CD4-positive, alpha-beta T cell treated with Interleukin-17A for 1 hour (primary cell): Measurements from ENCODE around the gene BIRC6.
"Not testable (repeated sequence)": the region's sequence is repeated elsewhere in the genome, so short reads cannot be mapped to it uniquely, and the experiment has no call there.

Experiments used
- DNase-seq: peaks from one replicate; pipeline ENCODE4 v3.0.0-alpha.2; 2020

BIRC6 gene

DNA sequence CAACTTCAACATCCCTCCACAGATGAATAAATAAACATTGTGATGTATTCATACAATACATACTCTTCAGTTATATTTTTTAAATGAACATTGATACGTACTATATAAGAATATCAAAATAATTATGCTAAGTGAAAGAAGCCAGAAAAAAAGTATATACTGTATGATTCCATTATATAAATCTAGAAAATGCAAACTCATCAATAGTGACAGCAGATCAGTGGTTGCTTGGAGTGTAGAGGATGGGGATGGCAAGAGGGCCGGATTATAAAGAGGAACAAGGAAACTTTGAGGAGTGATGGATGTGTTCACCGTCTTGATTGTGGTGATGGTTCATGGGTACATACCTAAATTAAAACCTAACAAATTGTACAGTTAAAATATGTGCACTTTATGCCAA lies 268.0 kb downstream of the BIRC6 start:
- DNase-seq: no peak

DNA sequence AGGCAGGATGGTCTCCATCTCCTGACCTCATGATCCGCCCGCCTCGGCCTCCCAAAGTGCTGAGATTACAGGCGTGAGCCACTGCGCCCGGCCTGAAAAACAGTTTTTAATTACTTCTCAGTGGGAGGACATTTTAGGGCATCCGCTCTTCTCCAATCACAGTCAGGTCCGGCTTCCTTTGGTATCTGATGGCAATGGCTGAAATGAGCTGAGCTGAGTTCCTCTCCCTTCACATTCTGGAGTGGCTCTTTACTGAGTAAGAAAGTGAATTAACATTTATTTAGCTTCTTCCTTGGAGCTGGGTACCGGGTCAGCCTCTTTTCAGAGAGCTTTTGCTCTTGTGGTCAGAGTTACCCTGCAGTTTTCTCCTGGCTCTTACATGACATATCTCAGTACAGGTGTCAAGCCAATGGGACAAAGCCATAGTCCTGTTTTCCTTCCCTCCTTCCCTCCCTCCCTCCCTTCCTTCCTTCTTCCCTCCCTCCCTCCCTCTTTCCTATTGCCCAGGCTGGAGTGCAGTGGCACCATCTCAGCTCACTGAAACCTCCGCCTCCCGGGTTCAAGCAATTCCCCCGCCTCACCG lies 269.9 kb downstream of the BIRC6 start:
- DNase-seq: no peak

DNA sequence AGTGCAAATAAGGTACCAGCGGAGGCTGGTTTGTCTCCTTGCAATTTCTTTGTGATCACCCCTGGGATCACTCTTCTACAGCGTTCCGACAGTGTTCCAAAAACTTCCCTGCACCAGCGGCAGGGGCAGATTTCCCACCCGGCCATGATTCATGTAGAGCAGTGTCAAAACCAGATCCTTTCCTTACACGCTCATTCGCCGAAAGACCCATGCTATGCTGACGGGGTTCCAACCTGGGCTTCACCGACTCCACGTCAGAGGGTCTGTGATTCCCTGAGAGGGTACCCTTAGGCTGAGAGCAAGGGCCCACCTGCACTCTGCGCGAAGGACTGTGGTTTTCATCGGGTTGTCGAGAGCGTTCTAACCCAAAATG lies 270.6 kb downstream of the BIRC6 start:
- DNase-seq: no peak

DNA sequence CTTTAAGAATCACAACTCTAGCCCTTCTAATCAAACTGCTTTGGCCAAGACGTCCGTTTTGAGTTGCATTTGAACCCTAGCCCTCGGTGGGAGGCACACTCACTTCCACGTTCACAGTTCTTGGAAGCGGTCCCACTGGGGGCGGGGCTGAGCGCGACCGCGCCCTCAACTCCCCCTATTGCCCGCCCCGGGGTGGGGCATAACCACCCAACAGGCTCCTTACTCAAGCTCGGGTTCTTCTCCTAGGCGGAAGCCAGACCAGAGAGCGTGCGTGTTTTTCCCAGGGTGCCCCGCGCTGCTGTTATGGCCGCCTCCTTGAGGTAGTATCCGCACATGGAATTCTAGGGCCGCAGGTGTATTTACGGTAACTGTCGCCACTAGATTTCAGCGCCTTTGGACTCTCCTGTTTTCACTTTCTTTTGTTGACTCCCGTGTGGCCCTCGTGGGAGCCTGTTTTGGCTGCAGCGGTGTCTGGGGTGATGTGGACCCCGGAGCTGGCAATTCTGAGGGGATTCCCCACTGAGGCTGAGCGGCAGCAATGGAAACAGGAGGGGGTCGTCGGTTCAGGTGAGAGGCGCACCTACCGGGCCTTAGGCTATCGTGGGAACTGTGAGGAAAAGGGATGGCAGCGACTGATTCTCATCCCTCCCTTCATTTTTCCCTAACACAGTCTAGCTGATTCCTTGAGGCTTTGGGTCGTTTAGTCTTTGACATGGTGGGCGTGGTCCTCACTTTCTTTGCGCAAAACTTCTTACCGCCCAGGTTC lies 271.2 kb downstream of the BIRC6 start, which contains the start of gene TTC27:
TSS of gene TTC27 (plus strand) at position 237 of the 766 bp plus-strand sequence. CDS start at position 480, 243 bp downstream.
- DNase-seq: peak; percentile 95

DNA sequence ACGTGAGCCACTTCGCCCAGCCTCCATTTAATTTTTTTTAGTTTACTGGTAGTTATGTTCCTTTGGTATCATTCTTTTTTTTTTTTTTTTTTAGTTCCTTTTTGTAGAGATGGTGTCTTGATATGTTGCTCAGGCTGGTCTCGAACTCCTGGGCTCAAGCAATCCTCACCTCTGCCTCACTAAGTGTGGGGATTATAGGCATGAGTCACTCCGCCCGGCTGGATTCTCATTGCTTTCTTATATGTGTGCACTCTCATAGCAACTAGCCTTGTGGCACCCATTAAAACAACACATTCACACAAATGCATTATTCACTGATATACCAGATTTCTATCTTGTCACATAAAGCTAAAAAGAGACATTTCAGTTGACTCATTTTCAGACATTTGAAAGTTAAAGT lies 275.3 kb downstream of the BIRC6 start:
- DNase-seq: no peak

DNA sequence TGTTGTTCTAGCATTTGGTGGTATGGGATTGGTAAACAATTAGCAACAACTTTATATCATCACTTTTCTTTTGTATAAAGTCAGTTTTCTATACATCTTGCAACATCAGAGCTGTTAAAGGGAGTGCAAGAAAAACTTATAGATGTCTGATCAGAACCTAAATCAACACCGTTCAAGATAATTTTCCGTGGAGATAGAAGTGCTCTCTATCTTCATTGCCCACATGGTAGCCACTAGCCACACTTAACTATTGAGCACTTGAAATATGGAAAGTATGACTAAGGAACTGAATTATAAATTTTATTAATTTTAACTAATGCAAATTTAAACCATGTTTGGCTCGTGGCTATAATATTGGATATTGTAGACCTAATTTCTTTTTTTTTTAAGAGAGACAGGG lies 276.2 kb downstream of the BIRC6 start:
- DNase-seq: no peak

DNA sequence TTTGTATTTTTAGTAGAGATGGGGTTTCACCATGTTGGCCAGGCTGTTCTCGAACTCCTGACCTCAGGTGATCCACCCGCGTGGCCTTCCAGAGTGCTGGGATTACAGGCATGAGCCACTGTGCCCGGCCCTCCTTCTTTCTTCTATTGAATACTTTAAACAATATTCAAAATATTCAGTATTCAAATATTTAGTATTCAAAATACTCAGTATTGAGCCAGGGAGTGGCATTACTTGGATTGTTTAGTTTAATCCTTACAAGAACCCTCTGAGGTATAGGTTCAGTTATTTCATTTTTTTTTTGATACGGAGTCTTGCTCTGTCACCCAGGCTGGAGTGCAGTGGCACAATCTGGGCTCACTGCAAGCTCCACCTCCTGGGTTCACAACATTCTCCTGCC lies 281.7 kb downstream of the BIRC6 start:
- not testable (repeated sequence) for DNase-seq

DNA sequence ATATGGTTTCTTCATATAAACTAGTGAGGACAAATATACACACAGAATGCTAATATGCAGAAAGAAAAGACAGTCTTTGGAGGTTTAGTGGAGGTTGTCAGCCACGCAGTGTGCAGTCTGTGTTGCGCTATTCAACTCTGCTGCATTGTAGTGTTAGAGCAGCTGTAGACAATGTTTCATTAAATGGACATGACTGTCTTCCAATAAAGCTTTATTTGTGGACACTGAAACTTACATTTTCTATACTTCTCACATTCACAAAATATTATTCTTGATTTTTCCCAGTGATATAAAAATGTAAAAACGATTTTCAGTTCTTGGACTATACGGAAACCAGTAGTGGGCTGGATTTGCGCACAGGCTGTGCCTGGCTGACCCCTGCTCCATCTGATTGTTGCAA lies 284.4 kb downstream of the BIRC6 start:
- DNase-seq: no peak

DNA sequence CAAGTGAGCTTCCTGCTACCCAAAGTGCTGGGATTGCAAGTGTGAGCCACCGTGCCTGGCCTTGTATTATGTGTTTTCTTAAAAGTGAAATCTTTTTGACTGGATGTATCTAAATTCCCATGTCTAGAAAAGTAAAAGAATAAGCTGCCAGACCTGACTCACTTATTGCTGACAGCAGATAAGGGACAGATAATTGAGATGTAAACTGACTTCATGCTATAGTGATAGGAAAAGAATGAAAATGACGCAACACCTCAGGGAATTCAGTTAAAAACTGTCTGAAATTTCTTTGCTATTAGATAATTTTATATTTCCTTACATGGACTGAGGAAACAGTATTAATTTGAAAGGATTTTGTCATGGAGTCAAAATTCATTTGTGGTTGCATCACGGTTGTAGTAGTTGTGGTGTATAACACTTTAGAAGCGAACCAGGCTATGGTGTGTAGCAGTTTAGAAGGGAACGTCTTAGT lies 290.4 kb downstream of the BIRC6 start:
- no peak for DNase-seq

DNA sequence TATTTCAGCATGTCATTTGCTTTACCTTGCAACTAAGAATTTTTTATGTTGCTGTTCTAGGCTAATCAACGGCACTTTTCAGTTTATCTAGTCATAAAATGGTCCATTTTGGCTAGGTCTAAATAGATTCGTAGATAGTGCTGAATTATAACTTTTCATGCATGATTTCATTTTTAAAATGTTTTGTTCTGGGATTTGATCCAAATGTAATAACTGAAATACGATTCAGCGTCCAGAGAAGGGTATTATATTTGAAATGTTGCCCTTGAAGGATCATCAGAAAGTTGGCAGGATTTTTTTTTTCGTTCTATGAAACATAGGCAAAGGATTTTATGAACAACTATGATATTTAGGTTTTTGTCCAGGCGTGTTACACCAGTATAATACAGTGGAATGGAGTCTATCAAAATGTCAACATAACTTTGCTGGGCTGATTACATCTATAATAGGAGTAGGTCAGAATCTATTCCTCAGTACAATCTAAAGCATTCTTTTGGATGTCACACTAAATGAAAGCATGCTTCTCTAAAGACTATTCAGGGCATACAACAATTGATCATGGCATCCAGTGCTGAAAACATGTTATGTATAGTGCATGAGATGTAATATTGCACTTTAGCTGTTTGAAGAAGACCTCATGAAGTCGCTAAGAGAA lies 295.9 kb downstream of the BIRC6 start:
- no peak for DNase-seq

DNA sequence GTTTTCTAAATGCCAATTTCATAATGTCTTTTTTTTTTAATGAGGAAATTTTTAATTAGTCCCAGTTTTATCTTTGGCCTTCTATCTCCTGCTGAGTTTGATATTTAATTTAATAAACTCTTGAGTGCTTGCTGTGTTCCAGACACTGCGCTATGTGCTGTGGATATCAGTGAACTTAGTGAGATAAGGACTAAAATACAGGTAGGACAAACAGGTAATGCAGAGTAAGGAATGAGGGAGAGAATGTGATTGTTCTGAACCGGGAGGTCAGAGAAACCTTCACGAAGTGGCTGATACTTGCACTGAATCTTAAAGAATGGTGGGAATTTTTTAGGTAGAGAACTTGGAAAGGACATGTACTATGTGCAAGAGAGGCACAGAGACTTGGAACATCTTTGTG lies 299.2 kb downstream of the BIRC6 start:
- DNase-seq: no peak

DNA sequence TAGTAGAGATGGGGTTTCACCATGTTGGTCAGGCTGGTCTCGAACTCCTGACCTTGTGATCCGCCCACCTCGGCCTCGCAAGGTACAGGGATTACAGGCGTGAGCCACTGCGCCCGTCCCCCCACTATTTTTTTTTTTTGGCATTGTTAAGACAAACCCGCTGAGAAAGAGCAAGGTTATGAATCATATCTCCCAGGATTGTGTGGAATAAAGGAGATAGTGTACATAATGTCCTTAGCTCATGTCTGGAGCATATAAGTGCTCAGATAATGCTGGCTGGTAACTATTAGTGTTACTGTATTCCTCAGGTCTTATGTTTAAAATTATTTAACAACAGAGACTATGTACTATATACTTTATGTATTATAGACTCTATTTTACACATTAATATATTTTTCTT lies 307.0 kb downstream of the BIRC6 start:
- DNase-seq: no peak

DNA sequence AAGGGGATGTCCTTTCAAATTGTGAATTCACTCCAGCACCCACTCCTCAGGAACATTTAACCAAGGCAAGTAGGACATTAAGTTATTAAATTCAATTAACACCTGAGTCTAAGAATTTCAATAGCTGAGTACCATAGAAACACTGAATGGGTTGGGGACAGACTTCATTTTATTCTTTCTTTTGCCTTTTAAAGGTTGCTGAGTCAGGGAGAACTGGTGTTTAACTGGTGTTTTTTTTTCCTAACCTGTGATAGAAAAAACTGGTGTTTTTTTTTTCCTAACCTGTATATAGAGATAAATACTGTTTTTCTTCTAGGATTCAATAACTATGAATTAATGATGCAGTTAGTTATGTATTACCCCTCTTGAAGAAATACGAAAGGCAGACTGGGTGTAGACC lies 309.9 kb downstream of the BIRC6 start:
- no peak for DNase-seq

DNA sequence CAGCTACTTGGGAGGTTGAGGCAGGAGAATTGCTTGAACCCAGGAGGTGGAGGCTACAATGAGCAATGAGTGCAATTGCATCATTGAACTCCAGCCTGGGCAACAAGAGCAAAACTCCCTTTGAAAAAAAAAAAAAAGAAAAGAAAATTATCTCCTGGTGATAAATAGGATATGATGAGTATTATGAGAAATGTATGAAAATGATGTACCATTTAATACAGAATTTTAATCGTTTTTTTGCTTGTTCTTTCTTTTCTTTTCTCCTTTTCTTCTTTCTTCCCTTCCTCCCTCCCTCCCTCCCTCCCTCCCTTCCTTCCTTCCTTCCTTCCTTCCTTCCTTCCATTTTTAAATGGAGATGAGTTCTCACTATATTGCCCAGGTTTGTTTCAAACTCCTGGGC lies 311.4 kb downstream of the BIRC6 start:
- no peak for DNase-seq
